Endothelial cell (in vitro differentiated cells): ENCODE measurements around the gene MYO1F. TPM values are rescaled to one million over a fixed set of nuclear protein-coding genes. Genes with fewer than 3 reads are reported as not detected.

ENCODE experiments used
- DNase-seq: peaks from one replicate; pipeline ENCODE4 v3.0.0; 2021; ENCODE audit warnings: low spot score
- H3K27ac Mint-ChIP-seq: one replicate; pipeline ENCODE4 v1.8.0; 2021; ENCODE audit warnings: mixed read lengths, inconsistent platforms; ENCODE audit not compliant: unreplicated experiment
- H3K27me3 Mint-ChIP-seq: one replicate; pipeline ENCODE4 v1.8.0; 2021; ENCODE audit warnings: mild to moderate bottlenecking, moderate library complexity, mixed read lengths, inconsistent platforms; ENCODE audit not compliant: unreplicated experiment
- H3K36me3 Mint-ChIP-seq: one replicate; pipeline ENCODE4 v1.8.0; 2021; ENCODE audit warnings: mild to moderate bottlenecking, low read depth, mixed read lengths, inconsistent platforms; ENCODE audit not compliant: unreplicated experiment
- H3K4me1 Mint-ChIP-seq: one replicate; pipeline ENCODE4 v1.8.0; 2021; ENCODE audit warnings: mild to moderate bottlenecking, mixed read lengths, inconsistent platforms; ENCODE audit not compliant: unreplicated experiment
- H3K4me3 Mint-ChIP-seq: one replicate; pipeline ENCODE4 v1.8.0; 2021; ENCODE audit warnings: mild to moderate bottlenecking, mixed read lengths, inconsistent platforms; ENCODE audit not compliant: unreplicated experiment
- H3K9me3 Mint-ChIP-seq: one replicate; pipeline ENCODE4 v1.8.0; 2021; ENCODE audit warnings: mixed read lengths, inconsistent platforms; ENCODE audit not compliant: unreplicated experiment
- total RNA-seq: library from RNA; stranded (reverse); fragmentation: NEBNext Ultra II Directional; extraction: Animal tissue kit (Norgen Biotek cat#: 25700); gene quantifications from one replicate; pipeline ENCODE4 v1.2.1, GENCODE V29; 2021; ENCODE audit not compliant: unreplicated experiment
- TF ChIP-seq, protein P1 (sequence below): fragments of 200-600 bp; sonication (generic); IDR thresholded peaks from one replicate; pipeline ENCODE4 v1.5.0; 2021; ENCODE audit warnings: antibody characterized with exemption; ENCODE audit not compliant: unreplicated experiment

The MYO1F gene
- total RNA-seq, 1 donor from 2014 or later: 3.2 TPM

DNA sequence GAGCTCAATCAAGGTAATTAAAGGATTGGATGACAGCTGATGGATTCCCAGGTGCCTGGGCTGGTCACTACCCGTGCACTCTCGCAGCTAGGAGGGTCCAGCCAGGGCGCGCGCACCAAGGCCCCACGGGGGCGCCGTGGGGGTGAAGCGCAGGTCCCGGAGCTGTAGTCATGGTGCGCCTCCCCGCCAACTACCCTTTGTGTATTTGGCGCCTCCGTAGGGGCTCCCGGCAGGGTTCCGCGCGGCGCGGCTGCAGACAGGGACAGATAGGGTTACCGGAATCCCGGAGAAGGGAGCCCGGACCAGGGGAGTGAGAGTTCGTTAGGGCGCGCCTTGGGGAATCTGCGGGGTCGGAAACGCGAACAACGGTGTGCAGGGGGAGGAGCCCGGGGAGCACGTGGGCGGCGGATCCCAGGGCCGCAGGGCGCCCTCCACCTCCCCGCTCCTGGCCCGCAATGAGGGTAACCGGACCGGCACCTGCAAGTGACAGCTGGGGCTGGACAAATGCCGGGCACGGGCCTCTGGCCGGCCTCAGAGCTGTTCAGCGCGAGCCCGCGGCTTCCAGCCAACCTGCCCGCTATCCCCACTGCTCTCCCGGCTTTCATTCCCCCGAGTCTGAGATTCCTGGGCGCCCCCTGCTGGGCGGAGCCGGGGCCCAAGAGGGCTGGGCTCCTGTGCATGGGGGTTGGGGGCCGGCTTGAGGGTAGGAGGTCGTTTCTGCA lies 71.4 kb downstream of the MYO1F start:
- Mint-ChIP-seq H3K4me1 (no peaks in the 10 kb centered on the region), H3K27ac (no peak overlapping the region)
- TF ChIP-seq, protein P1, sequence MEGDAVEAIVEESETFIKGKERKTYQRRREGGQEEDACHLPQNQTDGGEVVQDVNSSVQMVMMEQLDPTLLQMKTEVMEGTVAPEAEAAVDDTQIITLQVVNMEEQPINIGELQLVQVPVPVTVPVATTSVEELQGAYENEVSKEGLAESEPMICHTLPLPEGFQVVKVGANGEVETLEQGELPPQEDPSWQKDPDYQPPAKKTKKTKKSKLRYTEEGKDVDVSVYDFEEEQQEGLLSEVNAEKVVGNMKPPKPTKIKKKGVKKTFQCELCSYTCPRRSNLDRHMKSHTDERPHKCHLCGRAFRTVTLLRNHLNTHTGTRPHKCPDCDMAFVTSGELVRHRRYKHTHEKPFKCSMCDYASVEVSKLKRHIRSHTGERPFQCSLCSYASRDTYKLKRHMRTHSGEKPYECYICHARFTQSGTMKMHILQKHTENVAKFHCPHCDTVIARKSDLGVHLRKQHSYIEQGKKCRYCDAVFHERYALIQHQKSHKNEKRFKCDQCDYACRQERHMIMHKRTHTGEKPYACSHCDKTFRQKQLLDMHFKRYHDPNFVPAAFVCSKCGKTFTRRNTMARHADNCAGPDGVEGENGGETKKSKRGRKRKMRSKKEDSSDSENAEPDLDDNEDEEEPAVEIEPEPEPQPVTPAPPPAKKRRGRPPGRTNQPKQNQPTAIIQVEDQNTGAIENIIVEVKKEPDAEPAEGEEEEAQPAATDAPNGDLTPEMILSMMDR: peak; percentile 79

DNA sequence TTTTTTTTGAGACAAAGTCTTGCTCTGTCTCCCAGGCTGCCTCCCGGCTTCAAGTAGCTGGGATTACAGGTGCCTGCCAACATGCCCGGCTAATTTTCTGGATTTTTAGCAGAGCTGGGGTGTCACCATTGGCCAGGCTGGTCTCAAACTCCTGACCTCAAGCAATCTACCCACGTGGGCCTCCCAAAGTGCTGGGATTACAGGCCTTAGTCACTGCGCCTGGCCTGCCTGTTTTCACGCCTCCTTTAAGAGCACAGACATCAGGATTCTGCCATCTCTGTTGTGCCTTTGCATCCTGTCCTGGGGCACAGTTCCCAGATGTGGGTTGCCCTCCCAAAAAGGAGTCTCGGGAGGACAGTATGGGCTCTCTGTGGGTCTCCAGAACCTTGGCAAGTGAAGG lies 72.3 kb downstream of the MYO1F start:
- peaks cover 8% of the 10 kb centered on the region for H3K27me3 Mint-ChIP-seq
- no peak for DNase-seq
- TF ChIP-seq, protein P1: no peak
- no peak overlapping the region for H3K27ac Mint-ChIP-seq
- peaks cover 3% of the 10 kb centered on the region for H3K4me1 Mint-ChIP-seq
- H3K4me3 Mint-ChIP-seq: peak overlapping the region; percentile 76
- no peaks in the 10 kb centered on the region for H3K36me3 Mint-ChIP-seq
- H3K9me3 Mint-ChIP-seq: no peaks in the 10 kb centered on the region

More for the DNA sequence above, 71.4 kb downstream of the MYO1F start:
- Mint-ChIP-seq H3K36me3 (no peaks in the 10 kb centered on the region), H3K4me3 (peak overlapping the region; percentile 88), H3K9me3 (no peaks in the 10 kb centered on the region), H3K27me3 (peaks cover 8% of the 10 kb centered on the region)
- DNase-seq: peak; percentile 94

DNA sequence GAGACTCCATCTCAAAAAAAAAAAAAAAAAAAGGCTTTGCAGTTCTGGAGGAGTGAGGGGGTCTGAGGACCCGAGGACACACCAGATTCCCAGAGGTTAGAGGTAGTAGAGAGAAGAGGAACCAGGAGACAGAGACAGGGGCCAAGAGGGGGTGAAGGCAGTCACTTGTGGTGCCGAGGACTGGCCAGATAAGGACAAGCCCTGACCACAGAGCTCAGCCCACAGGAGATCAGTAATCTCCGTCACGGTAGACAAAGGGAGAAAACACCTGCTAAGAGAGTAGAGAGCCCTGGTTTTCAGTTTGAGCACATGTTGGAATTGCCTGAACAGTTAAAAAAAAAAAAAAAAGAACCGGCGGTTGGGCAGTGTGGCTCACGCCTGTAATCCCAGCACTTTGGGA lies 73.1 kb downstream of the MYO1F start:
- H3K36me3 Mint-ChIP-seq: no peaks in the 10 kb centered on the region
- peaks cover 3% of the 10 kb centered on the region for H3K4me1 Mint-ChIP-seq
- H3K4me3 Mint-ChIP-seq: no peak overlapping the region
- no peak for DNase-seq
- H3K9me3 Mint-ChIP-seq: no peaks in the 10 kb centered on the region
- H3K27ac Mint-ChIP-seq: no peak overlapping the region
- peaks cover 8% of the 10 kb centered on the region for H3K27me3 Mint-ChIP-seq
- TF ChIP-seq, protein P1: no peak

DNA sequence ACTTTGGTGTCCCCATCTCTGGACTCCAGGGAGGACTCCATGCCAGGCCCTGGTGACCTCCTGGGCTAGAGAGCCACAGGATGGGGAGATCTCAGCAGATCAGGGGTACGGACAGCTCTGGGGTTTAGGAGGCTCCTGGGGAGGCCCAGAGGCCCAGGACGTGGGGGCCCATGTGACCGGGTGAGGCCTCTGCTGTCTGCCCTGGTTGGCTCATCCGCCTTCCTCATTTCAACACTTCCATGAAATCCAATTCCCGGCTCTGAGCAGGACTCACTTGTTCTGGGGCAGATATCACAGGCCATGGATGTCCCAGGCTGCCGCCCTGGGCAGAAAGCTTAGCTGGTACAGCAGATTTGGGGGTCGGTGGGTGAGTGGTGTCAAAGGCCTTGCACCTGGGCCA lies 73.7 kb downstream of the MYO1F start:
- Mint-ChIP-seq H3K9me3 (no peaks in the 10 kb centered on the region), H3K27me3 (peaks cover 8% of the 10 kb centered on the region), H3K4me1 (peaks cover 3% of the 10 kb centered on the region), H3K36me3 (no peaks in the 10 kb centered on the region), H3K27ac (no peak overlapping the region), H3K4me3 (no peak overlapping the region)
- TF ChIP-seq, protein P1: no peak
- no peak for DNase-seq

DNA sequence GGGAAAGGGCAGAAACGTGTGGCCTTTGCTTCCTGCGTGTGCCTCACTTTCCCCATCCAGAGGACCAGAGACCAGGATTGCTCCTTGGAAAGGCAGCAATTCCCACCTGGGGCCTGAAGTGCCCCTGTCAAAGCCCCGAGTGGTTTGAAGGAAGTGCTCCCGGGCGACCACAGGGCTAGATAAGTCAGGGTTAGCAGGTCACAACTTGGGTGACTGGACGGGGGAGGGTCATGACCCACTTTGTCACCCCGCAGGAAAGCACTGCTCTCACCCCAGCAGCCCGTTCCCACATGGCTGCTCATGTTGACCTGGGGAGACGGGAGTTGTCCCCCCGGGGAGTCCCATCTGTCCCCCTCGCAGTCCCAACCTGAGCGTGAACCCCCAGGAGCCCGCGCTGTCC lies 75.3 kb downstream of the MYO1F start:
- TF ChIP-seq, protein P1: no peak
- Mint-ChIP-seq H3K27ac (no peak overlapping the region), H3K27me3 (peaks cover 8% of the 10 kb centered on the region), H3K36me3 (no peaks in the 10 kb centered on the region), H3K4me3 (no peak overlapping the region), H3K4me1 (peaks cover 3% of the 10 kb centered on the region), H3K9me3 (no peaks in the 10 kb centered on the region)
- no peak for DNase-seq
